Effector CD8-positive, alpha-beta T cell (primary cell): ENCODE results near the gene CDKL4.
A peak's percentile ranks its signal among the peaks of the same experiment; 100 is the strongest.
"Not testable (repeated sequence)": the region's sequence is repeated elsewhere in the genome, so short reads cannot be mapped to it uniquely, and the experiment has no call there.

Experiments
- DNase-seq: peaks from one replicate; lab custom pipeline; 2025; lab: John Stamatoyannopoulos, UW
- total RNA-seq, 4 experiments: gene quantifications; one replicate each; lab custom pipeline; 2026; lab: John Stamatoyannopoulos, UW

CDKL4 gene
- 0 to 0.62 (median 0.19) reads per million in 4 experiments for total RNA-seq

- peak; percentile 4 for DNase-seq
Observed at GRCh38 chr2:39243469-39244123, at the start of gene CDKL4. TSS of gene CDKL4 (minus strand) at chr2:39243970.

- DNase-seq, result no peak
Observed at GRCh38 chr2:39290433-39290832, 46.7 kb upstream of the CDKL4 start.

- DNase-seq, result no peak
Observed at GRCh38 chr2:39289609-39290008, 45.8 kb upstream of the CDKL4 start.

GRCh38 chr2:39283561-39283960 is 39.8 kb upstream of the CDKL4 start:
- DNase-seq, result no peak

GRCh38 chr2:39281391-39281790 is 37.6 kb upstream of the CDKL4 start:
- no peak for DNase-seq

GRCh38 chr2:39275016-39275415 is 31.2 kb upstream of the CDKL4 start:
- DNase-seq, result no peak

- DNase-seq, result no peak
Observed at GRCh38 chr2:39269941-39270340, 26.2 kb upstream of the CDKL4 start.

GRCh38 chr2:39266916-39267434 is 23.2 kb upstream of the CDKL4 start:
- DNase-seq, result no peak

- no peak for DNase-seq
Observed at GRCh38 chr2:39266139-39266805, 22.5 kb upstream of the CDKL4 start.

GRCh38 chr2:39265315-39265714 is 21.5 kb upstream of the CDKL4 start:
- DNase-seq, result no peak

- DNase-seq, result no peak
Observed at GRCh38 chr2:39264733-39265132, 21.0 kb upstream of the CDKL4 start.

- no peak for DNase-seq
Observed at GRCh38 chr2:39260087-39260486, 16.3 kb upstream of the CDKL4 start.

- no peak for DNase-seq
Observed at GRCh38 chr2:39256040-39256439, 12.3 kb upstream of the CDKL4 start.

GRCh38 chr2:39252888-39253518 is 9.2 kb upstream of the CDKL4 start:
- DNase-seq, result no peak

- no peak for DNase-seq
Observed at GRCh38 chr2:39247512-39248043, 3.8 kb upstream of the CDKL4 start.

GRCh38 chr2:39246382-39246980 is 2.7 kb upstream of the CDKL4 start:
- no peak for DNase-seq

- peak; percentile 5 for DNase-seq
Observed at GRCh38 chr2:39244963-39245625, 1.3 kb upstream of the CDKL4 start.

- DNase-seq, result not testable (repeated sequence)
Observed at GRCh38 chr2:39244241-39244862, 582 bp upstream of the CDKL4 start.

- DNase-seq, result no peak
Observed at GRCh38 chr2:39241588-39241987, 2.2 kb downstream of the CDKL4 start.

GRCh38 chr2:39240758-39241157 is 3.0 kb downstream of the CDKL4 start:
- DNase-seq, result no peak

GRCh38 chr2:39234754-39235153 is 9.0 kb downstream of the CDKL4 start:
- DNase-seq, result no peak
